G401 (cell line): Measurements from ENCODE around the gene BROX. TPM values are rescaled to one million over a fixed set of nuclear protein-coding genes. Genes with fewer than 3 reads are reported as not detected.
"Not testable (repeated sequence)": the region's sequence is repeated elsewhere in the genome, so short reads cannot be mapped to it uniquely, and the experiment has no call there.

Experiments
- DNase-seq: peaks from one replicate; pipeline ENCODE4 v3.0.0-alpha.2; 2015; ENCODE audit warnings: low spot score
- in situ Hi-C: cut with HindIII; loops from 2 replicates; pipeline ENCODE4 v1.10.0; 2016; ENCODE audit warnings: low sequenced_read_pairs, mixed read lengths
- total RNA-seq: library from RNA; depleted of rRNA; stranded (reverse); fragments of >200 nt; shearing (Covaris generic); gene quantifications from 2 replicates; pipeline ENCODE4 v1.2.3, GENCODE V29; 2014

Gene BROX
- total RNA-seq, 1 experiment from 2014 or later = 51.2 TPM

GRCh38 chr1:222716393-222716792, 4.0 kb downstream of the BROX start:
- no peak for DNase-seq
- in situ Hi-C loops = no loop called here

- DNase-seq = no peak
- in situ Hi-C loops = no loop called here
Measured at GRCh38 chr1:222728746-222729145, 16.4 kb downstream of the BROX start.

GRCh38 chr1:222730866-222731265, 18.5 kb downstream of the BROX start:
- DNase-seq = no peak
- in situ Hi-C loops = no loop called here

GRCh38 chr1:222732216-222733159, 20.1 kb downstream of the BROX start:
- no peak for DNase-seq
- in situ Hi-C loops = no loop called here

GRCh38 chr1:222734740-222735139, 22.4 kb downstream of the BROX start:
- DNase-seq = no peak
- in situ Hi-C loops = no loop called here

- no peak for DNase-seq
Measured at GRCh38 chr1:222736470-222736869, 24.1 kb downstream of the BROX start.

GRCh38 chr1:222736972-222737371, 24.6 kb downstream of the BROX start, which contains the start of gene FAM177B:
TSS of gene FAM177B (plus strand) at chr1:222737202. CDS start at chr1:222746546, 9,344 bp downstream.
- no peak for DNase-seq
- in situ Hi-C loops = no loop called here

More at GRCh38 chr1:222736470-222736869, 24.1 kb downstream of the BROX start:
- in situ Hi-C loops = no loop called here

GRCh38 chr1:222739465-222739864, 27.1 kb downstream of the BROX start:
- in situ Hi-C loops = no loop called here
- DNase-seq = no peak

GRCh38 chr1:222739929-222740328, 27.6 kb downstream of the BROX start:
- DNase-seq = no peak
- in situ Hi-C loops = no loop called here

- in situ Hi-C loops, DNase-seq: not testable (repeated sequence)
Measured at GRCh38 chr1:222741630-222742457, 29.5 kb downstream of the BROX start.

GRCh38 chr1:222749927-222750326, 37.6 kb downstream of the BROX start:
- DNase-seq = peak; percentile 48
- in situ Hi-C loops = no loop called here

GRCh38 chr1:222750651-222751050, 38.3 kb downstream of the BROX start:
- no peak for DNase-seq
- in situ Hi-C loops = no loop called here

GRCh38 chr1:222751255-222751654, 38.9 kb downstream of the BROX start:
- in situ Hi-C loops = no loop called here
- DNase-seq = no peak

GRCh38 chr1:222754366-222755139, 42.2 kb downstream of the BROX start:
- in situ Hi-C loops = no loop called here
- DNase-seq = no peak

- in situ Hi-C loops = no loop called here
- no peak for DNase-seq
Measured at GRCh38 chr1:222757646-222758268, 45.4 kb downstream of the BROX start.

GRCh38 chr1:222759451-222760035, 47.2 kb downstream of the BROX start:
- in situ Hi-C loops = no loop called here
- DNase-seq = no peak

GRCh38 chr1:222761083-222761482, 48.7 kb downstream of the BROX start:
- in situ Hi-C loops = no loop called here
- no peak for DNase-seq

- DNase-seq, in situ Hi-C loops: not testable (repeated sequence)
Measured at GRCh38 chr1:222762178-222762577, 49.8 kb downstream of the BROX start.
